IPS-NIHi7 (cell line): ENCODE data around the gene B3GALNT2.

Experiments
- DNase-seq: peaks from one replicate; pipeline ENCODE4 v3.0.0; 2012; ENCODE audit warnings: mixed read lengths; ENCODE audit errors: extremely low spot score

The B3GALNT2 gene

GRCh38 chr1:235409042-235409820, 95.0 kb downstream of the B3GALNT2 start:
- DNase-seq = no peak

GRCh38 chr1:235408503-235408960, 95.7 kb downstream of the B3GALNT2 start:
- DNase-seq = no peak

GRCh38 chr1:235407419-235407818, 96.8 kb downstream of the B3GALNT2 start:
- DNase-seq = no peak

DNA sequence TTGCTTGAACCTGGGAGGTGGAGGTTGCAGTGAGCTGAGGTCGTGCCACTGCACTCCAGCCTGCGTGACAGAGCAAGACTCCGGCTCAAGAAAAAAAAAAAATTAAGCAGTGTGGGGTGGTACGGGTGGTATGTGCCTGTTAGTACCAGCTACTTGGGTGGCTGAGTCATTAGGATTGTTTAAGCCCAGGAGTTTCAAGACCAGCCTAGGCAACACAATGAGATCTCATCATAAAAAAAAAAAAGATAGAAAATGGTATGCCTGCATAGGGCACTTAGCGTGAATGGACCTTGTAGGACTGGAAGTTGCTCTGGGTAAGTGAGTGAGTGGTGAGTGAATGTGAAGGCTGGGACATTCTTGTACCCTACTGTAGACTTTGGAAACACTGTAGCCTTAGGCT, 100.1 kb downstream of the B3GALNT2 start:
- no peak for DNase-seq

DNA sequence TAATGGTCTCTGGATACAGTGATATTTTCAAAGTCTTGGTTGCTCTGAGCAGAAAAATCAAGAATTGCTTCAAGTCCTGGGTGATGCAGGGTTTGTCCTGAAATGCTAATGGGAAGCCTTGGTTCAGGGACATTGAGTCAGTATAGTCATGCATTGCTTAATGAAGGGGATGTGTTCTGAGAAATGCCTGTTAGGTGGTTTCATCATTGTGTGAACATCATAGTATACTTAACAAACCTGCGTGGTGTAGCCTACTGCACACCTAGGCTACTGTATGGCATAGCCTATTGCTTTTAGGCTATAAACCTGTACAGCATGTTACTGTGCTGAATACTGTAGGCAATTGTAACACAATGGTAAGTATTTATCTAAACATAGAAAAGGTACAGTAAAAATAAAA, 100.7 kb downstream of the B3GALNT2 start:
- no peak for DNase-seq

DNA sequence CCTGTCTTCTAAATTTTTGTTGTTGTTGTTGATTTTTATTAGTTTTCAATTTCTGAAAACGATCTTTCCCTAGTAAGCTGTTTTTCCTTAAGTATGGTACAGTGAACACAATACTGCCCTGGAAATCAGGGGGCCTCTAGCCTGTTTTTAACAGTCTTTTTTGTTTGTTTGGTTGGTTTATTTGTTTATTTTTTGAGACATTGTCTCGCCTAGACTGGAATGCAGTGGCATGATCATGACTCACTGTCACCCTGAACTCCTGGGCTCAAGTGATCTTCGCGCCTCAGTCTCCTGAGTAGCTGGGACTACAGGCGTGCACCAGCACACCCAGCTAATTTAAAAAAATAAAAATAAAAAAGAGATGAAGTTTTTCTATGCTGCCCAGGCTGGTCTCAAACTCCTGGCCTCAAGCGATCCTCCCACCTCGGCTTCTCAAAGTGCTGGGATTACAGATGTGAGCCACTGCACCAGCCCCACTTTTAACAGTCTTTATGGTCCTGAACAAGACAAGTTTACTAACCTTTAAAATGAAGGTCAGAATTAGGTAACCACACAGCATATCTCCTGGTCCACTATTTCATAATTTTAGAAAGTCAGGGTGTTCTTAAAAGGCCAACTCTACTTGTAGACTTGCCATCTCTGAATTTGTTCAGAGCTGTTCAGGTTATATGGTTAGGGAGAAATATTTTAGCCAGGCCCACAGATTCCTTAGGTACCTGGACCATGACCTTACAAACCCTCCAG, 101.6 kb downstream of the B3GALNT2 start:
- DNase-seq = no peak

DNA sequence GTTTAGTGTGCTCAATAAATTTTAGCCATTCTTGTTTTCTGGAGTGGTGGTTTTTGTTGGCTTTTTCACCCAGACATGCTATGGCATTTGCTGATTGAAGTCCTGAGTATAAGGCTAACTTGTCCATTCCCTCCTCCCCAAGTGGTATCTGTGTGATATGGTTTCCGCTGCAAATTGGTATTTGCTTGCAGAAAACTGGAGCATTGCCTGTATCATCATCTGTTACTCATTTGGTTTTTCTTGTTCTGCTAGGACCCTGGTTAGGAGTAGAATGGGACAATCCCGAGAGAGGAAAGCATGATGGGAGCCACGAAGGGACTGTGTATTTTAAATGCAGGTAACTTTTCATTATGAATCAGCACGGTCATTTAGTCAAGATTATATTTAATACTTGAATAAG, 103.0 kb downstream of the B3GALNT2 start:
- DNase-seq = no peak
